Neural cell (in vitro differentiated cells): ENCODE measurements around the gene FNDC3A. TPM values are rescaled to one million over a fixed set of nuclear protein-coding genes. Genes with fewer than 3 reads are reported as not detected.
A peak's percentile ranks its signal among the peaks of the same experiment; 100 is the strongest.

Source experiments
- H2AFZ ChIP-seq: fragments of 200-600, 300-800 bp; sonication (generic), shearing (Covaris generic); 2 replicates; pipeline ENCODE4 v1.6.0; 2014; ENCODE audit warnings: low read depth, mild to moderate bottlenecking, antibody characterized with exemption, low read length, moderate library complexity
- H3F3A ChIP-seq: fragments of 200-600 bp; shearing (Covaris generic); 2 replicates; pipeline ENCODE4 v1.6.1; 2016; ENCODE audit warnings: mild to moderate bottlenecking, moderate library complexity, mixed read lengths, antibody characterized with exemption, low read length; ENCODE audit not compliant: insufficient read depth, poor library complexity, severe bottlenecking
- H3K27ac ChIP-seq: fragments of 200-600, 300-800 bp; sonication (generic), shearing (Covaris generic); 2 replicates; pipeline ENCODE4 v1.5.1; 2014; ENCODE audit warnings: mild to moderate bottlenecking, low read length, moderate library complexity
- H3K27me3 ChIP-seq: fragments of 300-800, 200-600 bp; sonication (generic), shearing (Covaris generic); 2 replicates; pipeline ENCODE4 v1.6.0; 2014; ENCODE audit warnings: mild to moderate bottlenecking, low read depth, low read length, moderate library complexity; ENCODE audit not compliant: insufficient read depth
- H3K36me3 ChIP-seq: fragments of 300-800, 200-600 bp; sonication (generic), shearing (Covaris generic); 2 replicates; pipeline ENCODE4 v1.5.1; 2014; ENCODE audit warnings: mild to moderate bottlenecking, antibody characterized with exemption, low read length, moderate library complexity; ENCODE audit not compliant: insufficient read depth
- H3K4me2 ChIP-seq: fragments of 300-800, 200-600 bp; sonication (generic), shearing (Covaris generic); 2 replicates; pipeline ENCODE4 v1.6.0; 2014; ENCODE audit warnings: mild to moderate bottlenecking, low read length
- H3K4me3 ChIP-seq: fragments of 300-800, 200-600 bp; sonication (generic), shearing (Covaris generic); 2 replicates; pipeline ENCODE4 v1.5.1; 2014; ENCODE audit warnings: mild to moderate bottlenecking, low read length, moderate library complexity
- H3K79me2 ChIP-seq: fragments of 200-600 bp; shearing (Covaris generic); replicated peaks from 2 replicates; pipeline ENCODE4 v1.6.0; 2014; ENCODE audit warnings: mild to moderate bottlenecking, low read length, moderate library complexity; ENCODE audit not compliant: insufficient read depth
- H3K9ac ChIP-seq: fragments of 300-800, 200-600 bp; sonication (generic), shearing (Covaris generic); 2 replicates; pipeline ENCODE4 v1.6.1; 2016; ENCODE audit warnings: mild to moderate bottlenecking, low read length, mixed read lengths
- H3K9me2 ChIP-seq: fragments of 200-600 bp; shearing (Covaris generic); 2 replicates; pipeline ENCODE4 v1.6.1; 2016; ENCODE audit warnings: mild to moderate bottlenecking, low read length, mixed read lengths; ENCODE audit not compliant: insufficient read depth
- H3K9me3 ChIP-seq: fragments of 200-600, 300-800 bp; sonication (generic), shearing (Covaris generic); 2 replicates; pipeline ENCODE4 v1.6.1; 2016; ENCODE audit warnings: mild to moderate bottlenecking, mixed run types, low read length, moderate library complexity, mixed read lengths
- H4K20me1 ChIP-seq: fragments of 200-600 bp; shearing (Covaris generic); 2 replicates; pipeline ENCODE4 v1.6.1; 2016; ENCODE audit warnings: mild to moderate bottlenecking, mixed run types; ENCODE audit not compliant: insufficient read depth
- EP300 ChIP-seq: fragments of 450-650 bp; conservative IDR thresholded peaks from 2 replicates; pipeline ENCODE4 v1.6.1; 2014; ENCODE audit warnings: antibody characterized with exemption, mild to moderate bottlenecking, moderate library complexity; ENCODE audit not compliant: poor library complexity, severe bottlenecking
- EZH2 ChIP-seq: fragments of 200-600, 300-800 bp; shearing (Covaris generic), sonication (generic); IDR thresholded peaks from 2 replicates; pipeline ENCODE4 v1.6.1; 2014; ENCODE audit warnings: antibody characterized with exemption, low read length, borderline replicate concordance, mild to moderate bottlenecking; ENCODE audit not compliant: insufficient read depth, poor library complexity, severe bottlenecking
- MXI1 ChIP-seq: fragments of 450-650 bp; conservative IDR thresholded peaks from 2 replicates; pipeline ENCODE4 v1.6.1; 2014; ENCODE audit warnings: antibody characterized with exemption, mild to moderate bottlenecking; ENCODE audit not compliant: poor library complexity, severe bottlenecking
- POLR2AphosphoS5 ChIP-seq: IDR thresholded peaks from 2 replicates; pipeline ENCODE4 v1.6.1; 2012
- RAD21 ChIP-seq: fragments of 450-650 bp; conservative IDR thresholded peaks from 2 replicates; pipeline ENCODE4 v1.6.1; 2014; ENCODE audit warnings: antibody characterized with exemption, mild to moderate bottlenecking, moderate library complexity
- SMC3 ChIP-seq: fragments of 450-650 bp; conservative IDR thresholded peaks from 2 replicates; pipeline ENCODE4 v1.6.1; 2014; ENCODE audit warnings: antibody characterized with exemption, mild to moderate bottlenecking, moderate library complexity; ENCODE audit not compliant: poor library complexity
- polyA plus RNA-seq: library from polyadenylated mRNA; depleted of rRNA; stranded (reverse); fragments of >200 nt; gene quantifications from 2 replicates; pipeline ENCODE4 v1.2.3, GENCODE V29; 2014
- TF ChIP-seq, protein P1 (sequence below): fragments of 450-650 bp; IDR thresholded peaks from 2 replicates; pipeline ENCODE4 v1.5.1; 2014; ENCODE audit warnings: antibody characterized with exemption, mild to moderate bottlenecking, moderate library complexity; ENCODE audit not compliant: poor library complexity, severe bottlenecking
- TF ChIP-seq, protein P2 (sequence below): IDR thresholded peaks from 2 replicates; pipeline ENCODE4 v1.6.1; 2012; ENCODE audit warnings: borderline replicate concordance

FNDC3A gene
- polyA plus RNA-seq, 1 donor from 2014 or later = 83.8 TPM

GRCh38 chr13:48979892-48980291 is 4.2 kb downstream of the FNDC3A start (continued):
- TF ChIP-seq, protein P1, sequence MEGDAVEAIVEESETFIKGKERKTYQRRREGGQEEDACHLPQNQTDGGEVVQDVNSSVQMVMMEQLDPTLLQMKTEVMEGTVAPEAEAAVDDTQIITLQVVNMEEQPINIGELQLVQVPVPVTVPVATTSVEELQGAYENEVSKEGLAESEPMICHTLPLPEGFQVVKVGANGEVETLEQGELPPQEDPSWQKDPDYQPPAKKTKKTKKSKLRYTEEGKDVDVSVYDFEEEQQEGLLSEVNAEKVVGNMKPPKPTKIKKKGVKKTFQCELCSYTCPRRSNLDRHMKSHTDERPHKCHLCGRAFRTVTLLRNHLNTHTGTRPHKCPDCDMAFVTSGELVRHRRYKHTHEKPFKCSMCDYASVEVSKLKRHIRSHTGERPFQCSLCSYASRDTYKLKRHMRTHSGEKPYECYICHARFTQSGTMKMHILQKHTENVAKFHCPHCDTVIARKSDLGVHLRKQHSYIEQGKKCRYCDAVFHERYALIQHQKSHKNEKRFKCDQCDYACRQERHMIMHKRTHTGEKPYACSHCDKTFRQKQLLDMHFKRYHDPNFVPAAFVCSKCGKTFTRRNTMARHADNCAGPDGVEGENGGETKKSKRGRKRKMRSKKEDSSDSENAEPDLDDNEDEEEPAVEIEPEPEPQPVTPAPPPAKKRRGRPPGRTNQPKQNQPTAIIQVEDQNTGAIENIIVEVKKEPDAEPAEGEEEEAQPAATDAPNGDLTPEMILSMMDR = no peak
- TF ChIP-seq RAD21 = no peak
- no peak for TF ChIP-seq EP300
- TF ChIP-seq MXI1 = no peak

GRCh38 chr13:48983331-48983730 is 7.6 kb downstream of the FNDC3A start:
- H2AFZ ChIP-seq = no peak overlapping the region
- peak overlapping the region; percentile 24 for H3K27ac ChIP-seq
- H4K20me1 ChIP-seq = no peaks in the 10 kb centered on the region
- H3K9me2 ChIP-seq = no peaks in the 10 kb centered on the region
- no peak overlapping the region for H3K4me2 ChIP-seq
- no peaks in the 10 kb centered on the region for H3F3A ChIP-seq
- H3K27me3 ChIP-seq = no peaks in the 10 kb centered on the region
- no peak overlapping the region for H3K4me3 ChIP-seq
- peaks cover 53% of the 10 kb centered on the region for H3K79me2 ChIP-seq
- no peaks in the 10 kb centered on the region for H3K36me3 ChIP-seq
- no peak overlapping the region for H3K9ac ChIP-seq
- no peaks in the 10 kb centered on the region for H3K9me3 ChIP-seq
- no peak for TF ChIP-seq POLR2AphosphoS5
- TF ChIP-seq EZH2 = no peak
- TF ChIP-seq, protein P2, sequence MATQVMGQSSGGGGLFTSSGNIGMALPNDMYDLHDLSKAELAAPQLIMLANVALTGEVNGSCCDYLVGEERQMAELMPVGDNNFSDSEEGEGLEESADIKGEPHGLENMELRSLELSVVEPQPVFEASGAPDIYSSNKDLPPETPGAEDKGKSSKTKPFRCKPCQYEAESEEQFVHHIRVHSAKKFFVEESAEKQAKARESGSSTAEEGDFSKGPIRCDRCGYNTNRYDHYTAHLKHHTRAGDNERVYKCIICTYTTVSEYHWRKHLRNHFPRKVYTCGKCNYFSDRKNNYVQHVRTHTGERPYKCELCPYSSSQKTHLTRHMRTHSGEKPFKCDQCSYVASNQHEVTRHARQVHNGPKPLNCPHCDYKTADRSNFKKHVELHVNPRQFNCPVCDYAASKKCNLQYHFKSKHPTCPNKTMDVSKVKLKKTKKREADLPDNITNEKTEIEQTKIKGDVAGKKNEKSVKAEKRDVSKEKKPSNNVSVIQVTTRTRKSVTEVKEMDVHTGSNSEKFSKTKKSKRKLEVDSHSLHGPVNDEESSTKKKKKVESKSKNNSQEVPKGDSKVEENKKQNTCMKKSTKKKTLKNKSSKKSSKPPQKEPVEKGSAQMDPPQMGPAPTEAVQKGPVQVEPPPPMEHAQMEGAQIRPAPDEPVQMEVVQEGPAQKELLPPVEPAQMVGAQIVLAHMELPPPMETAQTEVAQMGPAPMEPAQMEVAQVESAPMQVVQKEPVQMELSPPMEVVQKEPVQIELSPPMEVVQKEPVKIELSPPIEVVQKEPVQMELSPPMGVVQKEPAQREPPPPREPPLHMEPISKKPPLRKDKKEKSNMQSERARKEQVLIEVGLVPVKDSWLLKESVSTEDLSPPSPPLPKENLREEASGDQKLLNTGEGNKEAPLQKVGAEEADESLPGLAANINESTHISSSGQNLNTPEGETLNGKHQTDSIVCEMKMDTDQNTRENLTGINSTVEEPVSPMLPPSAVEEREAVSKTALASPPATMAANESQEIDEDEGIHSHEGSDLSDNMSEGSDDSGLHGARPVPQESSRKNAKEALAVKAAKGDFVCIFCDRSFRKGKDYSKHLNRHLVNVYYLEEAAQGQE = no peak

DNA sequence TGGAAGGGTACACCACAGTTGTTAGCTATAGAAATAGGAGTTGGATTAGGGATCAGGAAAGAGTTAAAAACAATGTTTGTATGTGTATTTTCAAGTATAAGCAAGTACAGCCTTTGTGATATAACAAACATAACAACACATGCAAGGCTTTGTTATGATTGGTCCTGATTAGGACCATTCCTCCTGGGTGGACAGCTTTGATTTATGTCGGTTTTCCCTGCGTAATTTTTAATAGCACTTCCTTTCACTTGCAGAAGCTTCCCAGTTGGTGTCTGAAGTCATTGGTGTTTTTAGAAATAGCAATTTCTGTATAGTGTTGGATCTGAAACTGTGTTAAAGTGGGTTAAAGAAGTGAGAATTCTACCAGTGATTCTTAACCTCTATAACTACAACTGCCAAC is 10.0 kb downstream of the FNDC3A start:
- no peaks in the 10 kb centered on the region for H3K36me3 ChIP-seq
- no peak overlapping the region for H3K4me2 ChIP-seq

More for the DNA sequence above, 10.0 kb downstream of the FNDC3A start:
- no peak overlapping the region for H3K4me3 ChIP-seq
- no peaks in the 10 kb centered on the region for H3K9me3 ChIP-seq
- peaks cover 29% of the 10 kb centered on the region for H3K79me2 ChIP-seq
- no peaks in the 10 kb centered on the region for H3F3A ChIP-seq
- no peak overlapping the region for H3K9ac ChIP-seq
- TF ChIP-seq EZH2 = no peak
- no peak for TF ChIP-seq EP300
- TF ChIP-seq RAD21 = no peak
- no peak for TF ChIP-seq SMC3
- no peak for TF ChIP-seq MXI1
- H3K9me2 ChIP-seq = no peaks in the 10 kb centered on the region
- no peaks in the 10 kb centered on the region for H4K20me1 ChIP-seq
- H3K27ac ChIP-seq = no peak overlapping the region
- no peaks in the 10 kb centered on the region for H3K27me3 ChIP-seq
- no peak overlapping the region for H2AFZ ChIP-seq
